NCI-H526 (cell line): ENCODE measurements around the gene JUN.

ENCODE experiments used
- DNase-seq, 2 experiments: peaks; one replicate each; lab custom pipeline; 2025; lab: John Stamatoyannopoulos, UW

Gene JUN

GRCh38 chr1:58783993-58784757 is at the start of gene JUN:
Gene JUN, minus strand, starts transcription at chr1:58784047. Its CDS starts 977 bp downstream, at chr1:58783070.
- peak; percentile 98 to 100 for DNase-seq

GRCh38 chr1:58833166-58833565 is 49.3 kb upstream of the JUN start:
- no peak for DNase-seq

DNA sequence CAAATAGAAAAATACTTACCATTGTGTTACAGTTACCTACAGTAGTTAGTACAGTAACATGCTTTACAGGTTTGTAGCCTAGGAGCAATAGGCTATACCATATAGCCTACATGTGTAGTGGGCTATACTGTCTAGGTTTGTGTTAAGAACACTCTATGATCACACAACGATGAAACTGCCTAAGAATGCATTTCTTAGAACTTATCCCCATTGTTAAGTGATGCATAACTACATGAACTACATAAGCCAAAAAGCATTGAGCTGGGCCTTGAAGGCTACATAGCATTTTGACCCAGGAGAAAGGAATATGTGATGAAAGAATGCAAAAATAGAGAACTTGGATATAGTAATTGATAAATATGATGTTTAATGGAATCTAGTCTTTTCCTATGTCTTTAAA is 46.4 kb upstream of the JUN start:
- DNase-seq, result no peak

DNA sequence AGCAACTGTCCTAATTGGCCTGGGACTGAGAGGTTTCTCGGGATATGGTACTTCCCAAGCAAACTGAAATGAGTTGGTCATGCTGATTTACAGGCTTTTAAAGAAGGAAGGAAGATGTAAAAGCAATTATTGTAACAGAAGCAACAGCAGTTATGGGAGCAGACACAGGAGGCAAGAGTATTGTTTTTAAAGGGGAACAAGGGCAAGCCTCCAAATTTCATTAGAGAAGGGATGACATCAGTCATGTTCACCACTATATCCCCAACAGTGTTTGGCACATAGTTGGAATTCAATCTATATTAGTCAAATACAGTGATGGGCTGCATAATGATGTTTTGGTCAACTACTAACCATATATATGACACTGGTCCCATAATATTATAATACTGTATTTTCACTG is 46.0 kb upstream of the JUN start:
- DNase-seq, result no peak

GRCh38 chr1:58827298-58827697 is 43.5 kb upstream of the JUN start:
- DNase-seq, result no peak

- DNase-seq, result no peak
Measured at GRCh38 chr1:58824753-58825389, 41.0 kb upstream of the JUN start.

GRCh38 chr1:58823481-58824010 is 39.7 kb upstream of the JUN start:
- DNase-seq, result no peak

DNA sequence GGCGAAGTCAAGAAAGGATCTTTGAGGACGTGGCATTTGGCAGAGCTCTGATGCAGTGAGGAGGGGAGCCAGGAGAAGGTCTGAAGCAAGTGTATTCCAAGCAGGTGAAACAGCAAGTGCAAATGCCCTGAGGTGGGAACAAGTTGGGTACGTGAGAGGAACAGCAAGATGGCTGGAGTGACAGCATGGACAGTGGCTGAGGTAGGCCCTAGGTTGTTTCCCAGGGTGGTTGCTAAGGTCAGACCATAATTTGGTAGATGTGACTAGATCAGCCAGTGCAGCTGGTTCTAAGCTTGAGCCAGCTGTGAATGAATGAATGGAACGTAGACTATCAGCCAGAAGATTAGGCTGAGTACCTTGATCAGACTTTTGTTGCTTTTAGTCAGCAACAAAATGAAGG is 37.5 kb upstream of the JUN start:
- DNase-seq, result no peak

DNA sequence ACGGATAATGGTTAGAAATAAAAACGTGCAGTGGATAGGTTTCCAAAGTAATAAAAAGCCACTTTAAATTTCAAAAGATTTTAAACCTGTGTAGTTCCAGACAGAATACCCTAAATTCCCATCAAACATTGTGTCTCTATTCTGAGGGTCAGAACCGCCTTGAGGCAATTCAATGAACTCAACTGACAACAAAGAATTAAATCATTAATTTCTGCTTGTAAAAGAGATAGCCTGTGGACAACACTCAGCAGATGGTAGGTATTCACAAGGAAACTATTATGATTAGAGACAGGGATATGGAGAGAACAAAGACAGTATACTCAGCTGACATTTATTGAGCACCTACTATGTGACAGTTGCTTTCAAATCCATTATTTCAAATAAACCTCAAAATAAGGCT is 35.1 kb upstream of the JUN start:
- DNase-seq, result no peak

- DNase-seq, result no peak
Measured at GRCh38 chr1:58818075-58818474, 34.2 kb upstream of the JUN start.

DNA sequence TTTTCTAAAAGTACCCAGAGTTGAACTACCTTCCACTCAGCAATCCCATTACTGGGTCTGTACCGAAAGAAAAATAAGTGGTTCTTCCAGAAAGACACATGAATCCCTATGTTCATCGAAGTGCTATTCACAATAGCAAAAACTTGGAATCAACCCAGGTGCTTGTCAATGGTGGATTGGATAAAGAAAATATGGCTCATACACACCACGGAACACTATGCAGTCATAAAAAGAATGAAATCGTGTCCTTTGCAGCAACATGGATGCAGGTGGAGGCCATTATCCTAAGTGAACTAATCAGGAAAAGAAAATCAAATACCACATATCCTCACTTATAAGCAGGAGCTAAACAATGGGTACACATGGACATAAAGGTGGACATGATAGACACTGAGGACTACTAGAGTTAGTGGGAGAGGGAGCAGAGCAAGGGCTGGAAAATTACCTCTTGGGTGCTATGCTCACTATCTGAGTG is 32.9 kb upstream of the JUN start:
- no peak for DNase-seq

DNA sequence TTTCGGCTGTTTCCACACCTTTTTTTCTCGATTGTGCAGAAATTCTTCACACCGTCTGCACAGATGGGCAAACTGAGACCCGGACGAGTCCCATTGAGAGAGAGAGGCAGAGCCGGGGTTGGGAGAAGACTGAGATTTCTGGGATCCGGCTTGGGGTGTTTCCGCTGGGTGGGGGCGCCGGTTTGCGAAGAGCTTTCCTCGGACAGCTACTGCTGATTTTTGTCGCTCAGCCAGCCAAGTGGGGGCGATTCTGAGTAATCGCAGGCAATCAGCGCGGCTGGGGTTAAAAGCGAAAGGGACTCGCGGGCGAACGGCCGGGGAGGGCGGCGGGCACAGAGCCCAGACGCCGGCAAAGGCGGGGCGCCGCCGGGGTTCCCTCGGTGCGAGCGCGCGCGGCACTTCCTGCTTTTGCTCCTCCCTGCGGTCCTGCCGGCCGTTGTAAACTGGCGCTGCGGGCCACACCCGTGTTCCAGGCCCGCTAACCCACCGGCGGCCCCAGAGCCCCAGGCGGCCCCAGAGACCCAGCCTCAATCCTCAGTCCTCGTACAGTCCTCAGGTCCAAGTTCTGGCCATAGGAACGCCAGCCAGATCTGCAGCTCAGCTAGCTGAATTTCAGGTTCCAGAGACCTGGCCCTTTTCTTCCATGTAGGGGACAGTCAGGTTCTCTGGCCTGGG is 32.4 kb upstream of the JUN start:
- peak; percentile 50 to 93 for DNase-seq

DNA sequence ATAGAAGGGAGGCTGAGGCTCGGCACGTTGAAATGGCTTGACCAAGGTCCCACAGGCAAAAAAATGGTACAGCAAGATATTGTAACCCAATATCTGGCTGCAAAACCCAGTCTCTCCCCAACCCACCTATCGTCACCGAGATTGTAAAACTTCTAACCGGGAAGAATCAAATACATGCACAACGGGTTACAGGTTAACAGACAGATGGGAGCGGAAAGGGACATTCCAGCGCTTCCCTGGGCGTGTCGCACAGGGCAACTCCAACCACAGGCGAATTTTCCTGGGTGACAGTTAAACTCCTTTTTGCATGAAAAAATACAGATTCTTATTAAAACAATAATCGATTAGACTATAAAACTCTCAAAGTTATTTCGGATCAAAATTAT is 31.8 kb upstream of the JUN start:
- DNase-seq, result peak; percentile 20 to 48

- peak; percentile 2 to 62 for DNase-seq
Measured at GRCh38 chr1:58815069-58815685, 31.3 kb upstream of the JUN start.

DNA sequence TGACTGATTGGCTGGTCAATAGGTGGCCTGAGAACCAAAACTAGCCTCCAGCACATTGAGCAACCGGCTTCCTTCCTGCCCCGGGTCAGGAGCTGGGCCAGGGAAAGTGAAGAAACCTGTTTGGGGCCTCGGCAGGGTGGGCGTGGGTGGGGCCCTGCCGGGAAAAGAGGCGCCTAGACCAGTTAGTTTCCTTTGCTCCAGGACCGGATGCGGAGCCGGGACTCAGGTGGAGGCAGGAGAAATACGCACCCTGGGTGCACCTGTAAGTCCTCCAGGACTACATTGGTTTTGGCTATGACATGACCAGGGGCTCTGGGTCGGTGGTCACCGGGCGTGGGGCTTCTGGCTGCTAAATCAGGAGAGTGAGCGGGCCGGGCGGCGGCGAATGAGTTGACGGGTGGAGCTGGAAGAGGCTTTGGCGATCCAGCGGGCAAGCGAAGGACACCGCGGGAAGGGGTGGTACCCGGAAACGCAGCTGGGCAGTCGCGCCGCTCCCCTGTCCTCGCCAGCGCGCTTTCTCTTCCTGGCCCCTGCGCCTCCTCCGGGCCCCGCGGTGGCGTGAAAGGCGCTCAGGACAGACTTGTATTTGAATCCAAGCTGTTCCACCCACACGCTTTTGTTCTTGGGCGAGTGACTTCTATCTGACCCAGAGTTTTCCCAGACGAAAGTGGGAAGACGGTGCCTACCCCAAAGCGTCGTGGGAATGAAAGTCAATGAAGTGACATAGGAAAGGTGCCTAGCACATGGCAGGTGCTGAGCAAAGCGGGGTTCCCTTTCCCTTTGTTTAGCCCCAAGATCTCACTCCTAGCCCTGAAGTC is 30.6 kb upstream of the JUN start:
- DNase-seq, result no peak

DNA sequence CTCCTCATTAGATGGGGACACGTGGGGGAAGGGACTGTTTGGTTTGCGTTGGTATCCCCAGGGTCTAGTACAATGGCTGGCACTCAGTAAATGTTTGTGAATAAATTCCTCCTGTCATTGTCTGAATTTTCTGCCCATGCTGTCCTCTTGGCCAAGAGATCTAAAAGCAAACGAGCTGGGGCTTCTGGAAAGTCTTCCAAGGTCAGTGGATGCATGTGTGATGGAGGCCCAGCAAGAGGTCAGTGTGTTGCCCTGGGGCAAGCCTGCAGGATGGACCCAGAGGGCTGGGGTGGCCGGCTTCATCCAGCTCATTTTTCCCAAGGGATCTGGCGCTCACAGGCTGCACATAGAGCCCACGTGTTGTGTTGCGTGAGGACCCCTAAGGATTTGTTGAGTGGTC is 30.0 kb upstream of the JUN start:
- DNase-seq, result no peak

DNA sequence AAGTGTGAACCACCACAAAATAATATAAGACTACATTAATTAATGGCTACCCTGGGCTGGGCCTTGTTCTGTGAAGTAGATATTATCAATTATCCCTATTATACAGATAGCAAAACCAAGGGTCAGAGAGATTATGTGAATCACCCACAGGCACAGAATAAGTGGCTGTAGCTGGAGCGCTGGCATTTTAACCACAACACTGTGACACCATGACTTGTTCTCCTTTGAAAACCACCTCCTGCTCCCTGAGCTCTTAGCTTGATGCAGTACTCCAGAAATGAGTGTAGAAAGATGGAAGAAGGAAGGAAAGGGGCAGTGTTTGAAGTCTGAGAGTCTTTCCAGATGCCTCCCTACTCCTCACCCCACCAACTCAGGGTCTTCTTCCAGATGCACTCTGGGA is 29.5 kb upstream of the JUN start:
- DNase-seq, result no peak

- DNase-seq, result no peak
Measured at GRCh38 chr1:58812926-58813325, 29.1 kb upstream of the JUN start.

DNA sequence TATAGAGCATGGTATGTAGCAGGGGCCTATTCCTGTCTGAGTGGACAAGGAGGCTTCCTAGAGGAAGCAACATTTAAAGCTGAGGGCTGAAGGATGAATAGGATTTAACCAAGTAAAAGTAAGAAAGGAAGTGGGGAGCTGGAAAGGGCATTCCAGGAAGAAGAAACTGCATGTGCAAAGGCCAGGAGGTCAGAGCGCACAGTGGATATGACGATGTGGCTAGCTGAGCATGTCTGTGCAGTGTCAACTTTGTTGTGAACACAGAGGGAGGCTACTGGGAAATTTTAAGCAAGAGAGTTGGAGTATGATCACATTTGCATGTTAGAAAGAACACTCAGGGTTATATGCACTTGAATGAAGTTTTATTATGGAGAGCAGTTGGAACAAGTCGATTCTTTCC is 28.6 kb upstream of the JUN start:
- DNase-seq, result no peak

DNA sequence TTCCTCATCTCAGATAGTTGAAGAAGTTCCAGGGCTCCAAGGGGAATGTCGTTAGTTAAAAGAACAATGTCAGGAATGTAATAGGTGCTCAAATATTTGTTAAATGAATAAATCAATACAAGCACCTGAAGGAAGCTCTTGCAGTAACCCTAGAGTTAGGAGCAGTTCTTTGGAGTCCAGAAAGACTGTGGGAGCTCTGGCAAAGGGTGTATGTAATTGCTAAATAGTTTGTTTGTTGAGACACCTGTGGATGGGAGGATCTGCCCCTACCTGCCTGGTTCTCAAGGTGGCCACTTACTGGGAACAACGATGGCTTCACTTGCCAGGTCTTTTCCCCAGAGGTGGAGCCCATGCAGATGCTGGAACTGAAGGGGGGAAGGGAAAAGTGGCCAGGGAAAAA is 27.5 kb upstream of the JUN start:
- DNase-seq, result no peak

DNA sequence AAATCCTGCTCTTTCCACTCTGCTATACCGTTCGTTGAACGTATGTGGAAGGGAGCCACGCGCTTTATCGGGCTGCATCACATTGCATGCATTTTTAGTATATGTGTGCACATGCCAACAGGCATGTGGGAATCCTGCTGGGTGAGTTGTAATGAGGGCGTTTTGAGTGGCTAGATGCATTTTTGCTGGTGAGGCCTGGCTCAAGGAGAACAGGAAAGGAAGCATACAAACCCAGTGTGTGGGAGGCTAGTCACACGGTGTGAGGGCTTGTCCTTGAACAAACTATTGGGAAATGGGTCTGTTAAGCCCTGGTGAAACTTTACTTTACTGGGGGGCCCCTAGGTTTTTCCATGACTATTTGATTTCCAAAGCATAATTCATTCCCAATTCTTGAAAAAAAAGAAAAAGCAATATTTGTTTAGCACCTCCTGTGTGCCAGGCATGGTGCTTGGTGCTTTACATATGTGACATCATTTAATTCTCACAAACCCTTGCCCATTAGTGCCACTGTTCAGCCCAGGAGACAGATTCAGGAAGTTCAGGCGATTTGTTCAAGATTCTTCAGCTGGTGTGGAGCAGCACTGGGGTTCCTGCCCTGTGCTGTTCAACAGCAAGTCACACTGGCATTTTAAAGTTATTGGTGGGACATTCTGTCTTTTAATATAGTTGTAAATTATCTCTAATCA is 25.6 kb upstream of the JUN start:
- DNase-seq, result no peak
